K562 (cell line): Measurements from ENCODE around the gene EN1. TPM values are rescaled to one million over a fixed set of nuclear protein-coding genes. Genes with fewer than 3 reads are reported as not detected.
A peak's percentile ranks its signal among the peaks of the same experiment; 100 is the strongest.

ENCODE experiments used
- ETV5 ChIP-seq: sonication (generic); formaldehyde crosslinking; IDR thresholded peaks from 2 replicates; pipeline ENCODE4 v1.4.0; 2020; ENCODE audit warnings: low read depth, mild to moderate bottlenecking, missing genetic modification reagents
- FOXA1 ChIP-seq: fragments of 450-650 bp; IDR thresholded peaks from 2 replicates; pipeline ENCODE4 v1.6.1; 2016; ENCODE audit warnings: mild to moderate bottlenecking, borderline replicate concordance
- GTF2A2 ChIP-seq: IDR thresholded peaks from 2 replicates; pipeline ENCODE4 v1.6.1; 2016; ENCODE audit warnings: mild to moderate bottlenecking, missing genetic modification characterization, missing compliant biosample characterization
- HNRNPL ChIP-seq: fragments of 200-400 bp; formaldehyde crosslinking; IDR thresholded peaks from 2 replicates; pipeline ENCODE4 v1.6.1; 2017; ENCODE audit warnings: low read depth, mild to moderate bottlenecking, low read length
- MGA ChIP-seq: fragments of 450-650 bp; IDR thresholded peaks from 2 replicates; pipeline ENCODE4 v1.6.1; 2016; ENCODE audit warnings: mild to moderate bottlenecking, moderate library complexity
- NCOA4 ChIP-seq: fragments of 450-650 bp; IDR thresholded peaks from 2 replicates; pipeline ENCODE4 v1.6.1; 2018; ENCODE audit warnings: mild to moderate bottlenecking; ENCODE audit not compliant: partially characterized antibody
- polyA plus RNA-seq, 8 experiments: library from polyadenylated mRNA; depleted of rRNA in 4 of 8; stranded (reverse) in 5 of 8; unstranded in 3 of 8; fragments of >200 nt; fragmentation: Nextera tagmentation in 2 of 8; fragmentation: Illumina TruSeq in 1 of 8; extraction: Ambion mirVana in 2 of 8; extraction: Trizol in 1 of 8; gene quantifications; 2 replicates each; pipeline versions ENCODE4 v1.2.1 to v1.2.3, GENCODE V29; 2011 to 2014; ENCODE audit warnings: inconsistent platforms in 1 of 8, missing spikeins in 1 of 8
- total RNA-seq, 7 experiments: library from RNA; depleted of rRNA in 6 of 7; stranded (reverse); fragments of >200 nt in 6 of 7; fragmentation: Illumina TruSeq in 2 of 7; extraction: Trizol in 2 of 7; gene quantifications; 2 replicates each; pipeline versions ENCODE4 v1.2.1 to v1.2.3, GENCODE V29; 2011 to 2021; ENCODE audit warnings: low replicate concordance in 1 of 7
- TF ChIP-seq, protein P1 (sequence below): fragments of 250-450 bp; sonication (Bioruptor Pico); IDR thresholded peaks from 2 replicates; pipeline ENCODE4 v1.4.0; 2020

EN1 gene
- total and polyA plus RNA-seq, 9 of the 15 experiments (the other 6 are each of a cell fraction or from before 2014, with no cell fraction given): 0.06 to 2.0 (median 0.51) TPM

DNA sequence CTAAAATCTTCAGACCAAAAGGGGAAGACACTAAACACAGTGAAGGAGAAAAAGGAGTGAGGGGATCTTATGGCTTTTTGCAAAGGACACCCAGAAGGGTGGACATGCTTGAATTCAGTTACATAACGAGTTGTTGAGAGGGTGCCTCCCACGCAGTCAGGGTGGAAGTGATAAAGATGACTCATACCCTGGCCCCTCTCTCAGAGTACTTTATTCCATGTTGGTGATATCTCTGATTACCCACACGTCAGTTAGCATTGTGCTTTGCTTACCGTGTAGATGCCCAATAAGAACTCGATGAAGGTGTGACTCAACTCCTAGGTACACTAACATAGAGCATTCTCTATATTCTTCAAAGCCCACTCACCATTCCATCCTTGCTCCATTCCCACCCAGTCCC is 44.4 kb downstream of the EN1 start (continued):
- TF ChIP-seq MGA: no peak
- TF ChIP-seq HNRNPL: no peak
- TF ChIP-seq, protein P1, sequence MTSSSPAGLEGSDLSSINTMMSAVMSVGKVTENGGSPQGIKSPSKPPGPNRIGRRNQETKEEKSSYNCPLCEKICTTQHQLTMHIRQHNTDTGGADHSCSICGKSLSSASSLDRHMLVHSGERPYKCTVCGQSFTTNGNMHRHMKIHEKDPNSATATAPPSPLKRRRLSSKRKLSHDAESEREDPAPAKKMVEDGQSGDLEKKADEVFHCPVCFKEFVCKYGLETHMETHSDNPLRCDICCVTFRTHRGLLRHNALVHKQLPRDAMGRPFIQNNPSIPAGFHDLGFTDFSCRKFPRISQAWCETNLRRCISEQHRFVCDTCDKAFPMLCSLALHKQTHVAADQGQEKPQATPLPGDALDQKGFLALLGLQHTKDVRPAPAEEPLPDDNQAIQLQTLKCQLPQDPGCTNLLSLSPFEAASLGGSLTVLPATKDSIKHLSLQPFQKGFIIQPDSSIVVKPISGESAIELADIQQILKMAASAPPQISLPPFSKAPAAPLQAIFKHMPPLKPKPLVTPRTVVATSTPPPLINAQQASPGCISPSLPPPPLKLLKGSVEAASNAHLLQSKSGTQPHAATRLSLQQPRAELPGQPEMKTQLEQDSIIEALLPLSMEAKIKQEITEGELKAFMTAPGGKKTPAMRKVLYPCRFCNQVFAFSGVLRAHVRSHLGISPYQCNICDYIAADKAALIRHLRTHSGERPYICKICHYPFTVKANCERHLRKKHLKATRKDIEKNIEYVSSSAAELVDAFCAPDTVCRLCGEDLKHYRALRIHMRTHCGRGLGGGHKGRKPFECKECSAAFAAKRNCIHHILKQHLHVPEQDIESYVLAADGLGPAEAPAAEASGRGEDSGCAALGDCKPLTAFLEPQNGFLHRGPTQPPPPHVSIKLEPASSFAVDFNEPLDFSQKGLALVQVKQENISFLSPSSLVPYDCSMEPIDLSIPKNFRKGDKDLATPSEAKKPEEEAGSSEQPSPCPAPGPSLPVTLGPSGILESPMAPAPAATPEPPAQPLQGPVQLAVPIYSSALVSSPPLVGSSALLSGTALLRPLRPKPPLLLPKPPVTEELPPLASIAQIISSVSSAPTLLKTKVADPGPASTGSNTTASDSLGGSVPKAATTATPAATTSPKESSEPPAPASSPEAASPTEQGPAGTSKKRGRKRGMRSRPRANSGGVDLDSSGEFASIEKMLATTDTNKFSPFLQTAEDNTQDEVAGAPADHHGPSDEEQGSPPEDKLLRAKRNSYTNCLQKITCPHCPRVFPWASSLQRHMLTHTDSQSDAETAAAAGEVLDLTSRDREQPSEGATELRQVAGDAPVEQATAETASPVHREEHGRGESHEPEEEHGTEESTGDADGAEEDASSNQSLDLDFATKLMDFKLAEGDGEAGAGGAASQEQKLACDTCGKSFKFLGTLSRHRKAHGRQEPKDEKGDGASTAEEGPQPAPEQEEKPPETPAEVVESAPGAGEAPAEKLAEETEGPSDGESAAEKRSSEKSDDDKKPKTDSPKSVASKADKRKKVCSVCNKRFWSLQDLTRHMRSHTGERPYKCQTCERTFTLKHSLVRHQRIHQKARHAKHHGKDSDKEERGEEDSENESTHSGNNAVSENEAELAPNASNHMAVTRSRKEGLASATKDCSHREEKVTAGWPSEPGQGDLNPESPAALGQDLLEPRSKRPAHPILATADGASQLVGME (CRISPR knock-in tag): no peak
- 0 out of 2 replicates have a peak, but pooled peaks have one; percentile 24 for TF ChIP-seq ETV5 (CRISPR knock-in tag)
- TF ChIP-seq FOXA1: no peak
- no peak for TF ChIP-seq NCOA4
- TF ChIP-seq GTF2A2 (tag): no peak
